OCI-LY3 (cell line): ENCODE data around the gene PROM1.

ENCODE experiments used
- H2AFZ ChIP-seq: fragments of 200-600, 300-600 bp; shearing (Covaris generic); 2 replicates; pipeline ENCODE4 v1.6.0; 2014; ENCODE audit warnings: antibody characterized with exemption, low read depth, low read length
- H3K27ac ChIP-seq: fragments of 200-600, 300-600 bp; sonication (generic); 2 replicates; pipeline ENCODE4 v1.5.1; 2014; ENCODE audit warnings: mild to moderate bottlenecking, low read length, moderate library complexity, mixed read lengths
- H3K27me3 ChIP-seq: fragments of 200-600, 300-600 bp; sonication (generic); 2 replicates; pipeline ENCODE4 v1.6.1; 2014; ENCODE audit warnings: low read depth, low read length, mixed read lengths
- H3K36me3 ChIP-seq: fragments of 200-600, 300-600 bp; sonication (generic); replicated peaks from 2 replicates; pipeline ENCODE3; 2014; ENCODE audit warnings: low read depth, low read length, mixed read lengths
- H3K4me1 ChIP-seq: fragments of 300-600, 200-600 bp; sonication (generic); 2 replicates; pipeline ENCODE4 v1.6.1; 2014; ENCODE audit warnings: low read length, mixed read lengths
- H3K4me2 ChIP-seq: fragments of 200-600, 300-600 bp; sonication (generic); 2 replicates; pipeline ENCODE4 v1.6.1; 2014; ENCODE audit warnings: low read length, mixed read lengths
- H3K4me3 ChIP-seq: fragments of 300-600, 200-600 bp; sonication (generic); 2 replicates; pipeline ENCODE4 v1.5.1; 2014; ENCODE audit warnings: antibody characterized with exemption, mild to moderate bottlenecking, low read length, moderate library complexity
- H3K79me2 ChIP-seq: fragments of 300-600, 200-600 bp; shearing (Covaris generic); 2 replicates; pipeline ENCODE4 v1.6.1; 2014; ENCODE audit warnings: mild to moderate bottlenecking, low read length, mixed read lengths
- H3K9ac ChIP-seq: fragments of 300-600, 200-600 bp; shearing (Covaris generic); 2 replicates; pipeline ENCODE4 v1.6.0; 2014; ENCODE audit warnings: mild to moderate bottlenecking, low read length, moderate library complexity
- H3K9me3 ChIP-seq: fragments of 200-600, 300-600 bp; shearing (Covaris generic); 2 replicates; pipeline ENCODE4 v1.6.1; 2014; ENCODE audit warnings: low read length, mixed read lengths; ENCODE audit not compliant: insufficient read depth
- H4K20me1 ChIP-seq: fragments of 200-600, 300-600 bp; sonication (generic); 2 replicates; pipeline ENCODE4 v1.6.1; 2016; ENCODE audit warnings: low read length, mixed read lengths; ENCODE audit not compliant: insufficient read depth
- CTCF ChIP-seq: fragments of 200-600, 300-600 bp; sonication (generic); IDR thresholded peaks from 2 replicates; pipeline ENCODE4 v1.5.1; 2014; ENCODE audit warnings: antibody characterized with exemption, low read length, low read depth
- EZH2phosphoT487 ChIP-seq: fragments of 200-600 bp; shearing (Covaris generic); IDR thresholded peaks from 2 replicates; pipeline ENCODE4 v1.6.1; 2018; ENCODE audit warnings: antibody characterized with exemption, mixed run types, low read depth

The PROM1 gene

GRCh38 chr4:16089156-16089555, 5.3 kb upstream of the PROM1 start:
- TF ChIP-seq CTCF, result no peak
- no peak for TF ChIP-seq EZH2phosphoT487
- Histone ChIP-seq H3K9me3 (no peaks in the 10 kb centered on the region), H3K4me1 (no peaks in the 10 kb centered on the region), H2AFZ (no peak overlapping the region), H4K20me1 (no peaks in the 10 kb centered on the region), H3K4me2 (no peak overlapping the region), H3K79me2 (no peaks in the 10 kb centered on the region), H3K27ac (no peak overlapping the region), H3K27me3 (peaks cover 51% of the 10 kb centered on the region), H3K4me3 (no peak overlapping the region), H3K36me3 (no peaks in the 10 kb centered on the region), H3K9ac (no peak overlapping the region)

GRCh38 chr4:16088601-16089000, 4.8 kb upstream of the PROM1 start:
- no peaks in the 10 kb centered on the region for H3K79me2 ChIP-seq
- no peak overlapping the region for H3K27ac ChIP-seq
- no peaks in the 10 kb centered on the region for H3K9me3 ChIP-seq
- TF ChIP-seq CTCF, result no peak
- no peak overlapping the region for H3K9ac ChIP-seq
- no peaks in the 10 kb centered on the region for H3K4me1 ChIP-seq
- H4K20me1 ChIP-seq, result no peaks in the 10 kb centered on the region
- no peak overlapping the region for H2AFZ ChIP-seq
- no peak overlapping the region for H3K4me2 ChIP-seq
- no peak overlapping the region for H3K4me3 ChIP-seq
- H3K36me3 ChIP-seq, result no peaks in the 10 kb centered on the region
- H3K27me3 ChIP-seq, result peaks cover 51% of the 10 kb centered on the region

- Histone ChIP-seq H3K9me3 (no peaks in the 10 kb centered on the region), H3K79me2 (no peaks in the 10 kb centered on the region), H3K4me3 (no peak overlapping the region), H2AFZ (no peak overlapping the region), H3K4me2 (no peak overlapping the region), H3K27ac (no peak overlapping the region), H3K27me3 (peaks cover 39% of the 10 kb centered on the region), H3K4me1 (no peaks in the 10 kb centered on the region), H4K20me1 (no peaks in the 10 kb centered on the region), H3K9ac (no peak overlapping the region), H3K36me3 (no peaks in the 10 kb centered on the region)
- no peak for TF ChIP-seq CTCF
- no peak for TF ChIP-seq EZH2phosphoT487
Observed at GRCh38 chr4:16085822-16086221, 2.0 kb upstream of the PROM1 start.

GRCh38 chr4:16082426-16083240, 1.2 kb downstream of the PROM1 start:
- no peaks in the 10 kb centered on the region for H3K79me2 ChIP-seq
- H3K27ac ChIP-seq, result no peak overlapping the region
- H3K27me3 ChIP-seq, result peaks cover 26% of the 10 kb centered on the region; the same call in 1 of the 2 replicates
- H3K36me3 ChIP-seq, result no peaks in the 10 kb centered on the region
- H3K9me3 ChIP-seq, result no peaks in the 10 kb centered on the region
- H2AFZ ChIP-seq, result no peak overlapping the region
- no peak overlapping the region for H3K9ac ChIP-seq
- no peak for TF ChIP-seq EZH2phosphoT487
- no peak for TF ChIP-seq CTCF
- H3K4me1 ChIP-seq, result peaks cover 17% of the 10 kb centered on the region
- H4K20me1 ChIP-seq, result no peaks in the 10 kb centered on the region
- H3K4me3 ChIP-seq, result no peak overlapping the region
- no peak overlapping the region for H3K4me2 ChIP-seq
